MCF 10A (cell line): Measurements from ENCODE around the gene PHF20. TPM values are rescaled to one million over a fixed set of nuclear protein-coding genes. Genes with fewer than 3 reads are reported as not detected.

Experiments
- BruUV-seq: library from RNA; stranded (reverse); fragments of 400-500 nt; replicated peaks from 2 replicates; lab custom pipeline; 2021; lab: Mats Ljungman, UMichigan
- CTCF ChIA-PET: fragments of 300-600 bp; sonication (Branson Sonifier 250); formaldehyde crosslinking; extraction: SDS; loops from one replicate; lab custom pipeline; 2021; ENCODE audit warnings: antibody characterized with exemption, inconsistent platforms; lab: Yijun Ruan, JAX
- POLR2A ChIA-PET: fragments of 300-600, 350-650 bp; sonication (Branson Sonifier 250); formaldehyde crosslinking; extraction: SDS; loops from one replicate; lab custom pipeline; 2020; ENCODE audit warnings: antibody characterized with exemption, inconsistent platforms; lab: Yijun Ruan, JAX
- DNase-seq: peaks from one replicate; pipeline ENCODE4 v3.0.0-alpha.2; 2018; ENCODE audit not compliant: unreplicated experiment
- H3K27ac Mint-ChIP-seq: one replicate; pipeline ENCODE4 v1.8.0; 2022; ENCODE audit warnings: mild to moderate bottlenecking, low read depth, mixed read lengths; ENCODE audit not compliant: unreplicated experiment
- H3K27me3 Mint-ChIP-seq: one replicate; pipeline ENCODE4 v1.8.0; 2022; ENCODE audit warnings: mixed read lengths; ENCODE audit not compliant: insufficient read depth, unreplicated experiment
- H3K36me3 Mint-ChIP-seq: one replicate; pipeline ENCODE4 v1.8.0; 2022; ENCODE audit warnings: mild to moderate bottlenecking, moderate library complexity, mixed read lengths; ENCODE audit not compliant: insufficient read depth, unreplicated experiment
- H3K4me1 Mint-ChIP-seq: one replicate; pipeline ENCODE4 v1.8.0; 2022; ENCODE audit warnings: mixed read lengths; ENCODE audit not compliant: insufficient read depth, unreplicated experiment
- H3K4me3 Mint-ChIP-seq: one replicate; pipeline ENCODE4 v1.8.0; 2022; ENCODE audit warnings: mild to moderate bottlenecking, moderate library complexity, mixed read lengths; ENCODE audit not compliant: unreplicated experiment
- H3K9me3 Mint-ChIP-seq: one replicate; pipeline ENCODE4 v1.8.0; 2022; ENCODE audit warnings: mixed read lengths; ENCODE audit not compliant: unreplicated experiment
- CTCF ChIP-seq: fragments of 200-600 bp; IDR thresholded peaks from one replicate; pipeline ENCODE4 v1.8.0; 2022; ENCODE audit warnings: antibody characterized with exemption, mild to moderate bottlenecking; ENCODE audit not compliant: unreplicated experiment
- intact Hi-C: fragments of 100-400 bp; cut with micrococcal nuclease; formaldehyde crosslinking; loops from 2 replicates; pipeline ENCODE4 v1.14.1; 2022
- total RNA-seq: library from RNA; stranded (reverse); gene quantifications from 2 replicates; pipeline ENCODE4 v1.2.3, GENCODE V29; 2022

Gene PHF20
- total RNA-seq, 1 experiment from 2014 or later = 74.7 TPM

- Mint-ChIP-seq H3K27ac (no peak overlapping the region), H3K4me3 (peak overlapping the region; percentile 97), H3K27me3 (no peaks in the 10 kb centered on the region), H3K36me3 (peaks cover 94% of the 10 kb centered on the region), H3K4me1 (peaks cover 24% of the 10 kb centered on the region), H3K9me3 (no peaks in the 10 kb centered on the region)
- BruUV-seq = no TSS peak
- ChIA-PET POLR2A (interaction anchor here (0.6 to 11.4 kb wide), 5 partner anchors 9 to 145 kb away, joined by 3 to 617 read pairs (median 266); partner anchors contain the start of genes NFS1, PHF20 and ROMO1), CTCF (interaction anchor here (0.6 to 1.3 kb wide), 3 partner anchors 13 to 184 kb away, joined by 4 to 6 read pairs (median 5); no protein-coding TSS in a partner anchor)
- DNase-seq = no peak
- TF ChIP-seq CTCF = no peak
- intact Hi-C loops = no loop called here
These were observed 33.9 kb upstream of the PHF20 start for GRCh38 chr20:35737865-35738333.

- BruUV-seq = no TSS peak
- H3K9me3 Mint-ChIP-seq = no peaks in the 10 kb centered on the region
- TF ChIP-seq CTCF = no peak
- POLR2A ChIA-PET = interaction anchor here (0.6 to 11.4 kb wide), 12 partner anchors 8 to 216 kb away, joined by 3 to 617 read pairs (median 12); partner anchors contain the start of genes NFS1, PHF20, ROMO1 and SCAND1
- no peaks in the 10 kb centered on the region for H3K27me3 Mint-ChIP-seq
- peak overlapping the region; percentile 97 for H3K4me3 Mint-ChIP-seq
- peaks cover 87% of the 10 kb centered on the region for H3K36me3 Mint-ChIP-seq
- no peak for DNase-seq
- CTCF ChIA-PET = interaction anchor here (0.6 to 1.3 kb wide), 4 partner anchors 9 to 215 kb away, joined by 3 to 5 read pairs (median 4); no protein-coding TSS in a partner anchor
- intact Hi-C loops = no loop called here
- peaks cover 29% of the 10 kb centered on the region for H3K4me1 Mint-ChIP-seq
- H3K27ac Mint-ChIP-seq = no peak overlapping the region
These were observed 33.2 kb upstream of the PHF20 start for GRCh38 chr20:35738410-35739179.

GRCh38 chr20:35739294-35740163, 32.3 kb upstream of the PHF20 start:
- Mint-ChIP-seq H3K9me3 (no peaks in the 10 kb centered on the region), H3K27me3 (no peaks in the 10 kb centered on the region), H3K4me1 (peaks cover 26% of the 10 kb centered on the region), H3K36me3 (peaks cover 77% of the 10 kb centered on the region), H3K4me3 (peak overlapping the region; percentile 97), H3K27ac (peak overlapping the region; percentile 98)
- DNase-seq = peak; percentile 58
- POLR2A ChIA-PET = interaction anchor here (0.6 to 11.4 kb wide), 24 partner anchors 9 to 624 kb away, joined by 3 to 617 read pairs (median 6); partner anchors contain the start of genes CPNE1, NFS1, PHF20 and RBM12
- intact Hi-C loops = no loop called here
- TF ChIP-seq CTCF = peak; percentile 35
- CTCF ChIA-PET = interaction anchor here (0.7 to 1.4 kb wide), 13 partner anchors 9 to 214 kb away, joined by 3 to 7 read pairs (median 4); partner anchors contain the start of gene PHF20
- BruUV-seq = no TSS peak
